Progenitor cell of endocrine pancreas (in vitro differentiated cells): ENCODE measurements around the gene TMEM266. TPM values are rescaled to one million over a fixed set of nuclear protein-coding genes. Genes with fewer than 3 reads are reported as not detected.

Source experiments
- DNase-seq: peaks from one replicate; pipeline ENCODE4 v3.0.0; 2021; ENCODE audit warnings: low spot score; ENCODE audit not compliant: unreplicated experiment
- H3K27ac Mint-ChIP-seq: 2 replicates; pipeline ENCODE4 v1.8.0; 2021; ENCODE audit warnings: mild to moderate bottlenecking, moderate library complexity, mixed read lengths
- H3K27me3 Mint-ChIP-seq: 2 replicates; pipeline ENCODE4 v1.8.0; 2021; ENCODE audit warnings: mixed read lengths
- H3K36me3 Mint-ChIP-seq: 2 replicates; pipeline ENCODE4 v1.8.0; 2022; ENCODE audit warnings: mixed read lengths; ENCODE audit not compliant: insufficient read depth
- H3K4me1 Mint-ChIP-seq: 2 replicates; pipeline ENCODE4 v1.8.0; 2021; ENCODE audit warnings: low read depth, mixed read lengths
- H3K4me3 Mint-ChIP-seq: 2 replicates; pipeline ENCODE4 v1.8.0; 2021; ENCODE audit warnings: low read depth, mild to moderate bottlenecking, moderate library complexity, mixed read lengths
- H3K9me3 Mint-ChIP-seq: 2 replicates; pipeline ENCODE4 v1.8.0; 2021; ENCODE audit warnings: low read depth, mixed read lengths
- total RNA-seq: library from RNA; stranded (reverse); gene quantifications from 2 replicates; pipeline ENCODE4 v1.2.1, GENCODE V29; 2021
- TF ChIP-seq, protein P1 (sequence below): fragments of 200-600 bp; sonication (generic); IDR thresholded peaks from one replicate; pipeline ENCODE4 v1.5.0; 2021; ENCODE audit warnings: antibody characterized with exemption, mild to moderate bottlenecking; ENCODE audit not compliant: unreplicated experiment

Gene TMEM266
- total RNA-seq, 1 donor from 2014 or later = 0.50 TPM

DNA sequence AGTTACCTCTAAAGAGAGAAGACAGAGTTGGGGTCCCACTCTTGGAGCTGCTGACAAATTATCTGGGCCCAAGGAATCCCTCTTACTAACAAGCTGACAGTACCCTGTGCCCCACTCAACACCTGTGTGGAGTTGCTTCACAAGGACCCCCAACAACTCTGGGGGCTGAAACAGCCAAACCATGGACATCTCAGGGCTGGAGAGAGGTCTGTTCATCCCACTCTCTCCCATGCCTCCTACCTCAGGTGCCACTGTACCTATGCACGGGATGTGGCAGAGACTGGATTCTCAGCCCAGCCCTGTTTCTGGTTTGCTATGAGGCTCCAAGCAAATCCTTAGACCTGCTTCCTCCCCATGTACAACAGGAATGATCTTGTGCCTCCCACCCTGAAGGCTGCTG, 149.7 kb downstream of the TMEM266 start:
- DNase-seq = no peak
- H3K4me1 Mint-ChIP-seq = no peaks in the 10 kb centered on the region
- TF ChIP-seq, protein P1, sequence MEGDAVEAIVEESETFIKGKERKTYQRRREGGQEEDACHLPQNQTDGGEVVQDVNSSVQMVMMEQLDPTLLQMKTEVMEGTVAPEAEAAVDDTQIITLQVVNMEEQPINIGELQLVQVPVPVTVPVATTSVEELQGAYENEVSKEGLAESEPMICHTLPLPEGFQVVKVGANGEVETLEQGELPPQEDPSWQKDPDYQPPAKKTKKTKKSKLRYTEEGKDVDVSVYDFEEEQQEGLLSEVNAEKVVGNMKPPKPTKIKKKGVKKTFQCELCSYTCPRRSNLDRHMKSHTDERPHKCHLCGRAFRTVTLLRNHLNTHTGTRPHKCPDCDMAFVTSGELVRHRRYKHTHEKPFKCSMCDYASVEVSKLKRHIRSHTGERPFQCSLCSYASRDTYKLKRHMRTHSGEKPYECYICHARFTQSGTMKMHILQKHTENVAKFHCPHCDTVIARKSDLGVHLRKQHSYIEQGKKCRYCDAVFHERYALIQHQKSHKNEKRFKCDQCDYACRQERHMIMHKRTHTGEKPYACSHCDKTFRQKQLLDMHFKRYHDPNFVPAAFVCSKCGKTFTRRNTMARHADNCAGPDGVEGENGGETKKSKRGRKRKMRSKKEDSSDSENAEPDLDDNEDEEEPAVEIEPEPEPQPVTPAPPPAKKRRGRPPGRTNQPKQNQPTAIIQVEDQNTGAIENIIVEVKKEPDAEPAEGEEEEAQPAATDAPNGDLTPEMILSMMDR = no peak
- peaks cover 3% of the 10 kb centered on the region for H3K36me3 Mint-ChIP-seq
- H3K27me3 Mint-ChIP-seq = no peaks in the 10 kb centered on the region
- H3K4me3 Mint-ChIP-seq = no peak overlapping the region
- no peak overlapping the region for H3K27ac Mint-ChIP-seq
- H3K9me3 Mint-ChIP-seq = no peaks in the 10 kb centered on the region

DNA sequence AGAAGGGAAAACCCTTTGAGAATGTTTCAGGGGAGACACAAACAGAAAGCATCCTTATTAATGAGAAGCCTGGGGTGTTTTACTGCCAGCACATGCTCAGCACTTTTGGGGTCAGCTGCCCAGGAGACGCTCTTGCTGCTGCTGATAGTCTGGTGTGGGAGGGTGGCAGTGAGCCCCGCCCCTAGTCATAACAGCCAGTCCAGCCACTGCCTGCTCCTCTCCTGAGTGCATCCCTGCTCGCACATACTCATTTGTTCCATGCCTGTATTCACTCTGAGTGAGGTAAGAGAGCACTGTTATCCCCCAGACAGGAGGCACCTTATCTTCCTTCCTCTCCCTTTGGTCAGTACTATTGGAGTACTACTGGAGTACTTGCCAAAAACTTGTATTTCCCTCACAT, 150.2 kb downstream of the TMEM266 start:
- Mint-ChIP-seq H3K27me3 (no peaks in the 10 kb centered on the region), H3K36me3 (peaks cover 3% of the 10 kb centered on the region), H3K4me1 (no peaks in the 10 kb centered on the region), H3K9me3 (no peaks in the 10 kb centered on the region), H3K4me3 (no peak overlapping the region), H3K27ac (no peak overlapping the region)
- DNase-seq = no peak
- TF ChIP-seq, protein P1 = no peak

DNA sequence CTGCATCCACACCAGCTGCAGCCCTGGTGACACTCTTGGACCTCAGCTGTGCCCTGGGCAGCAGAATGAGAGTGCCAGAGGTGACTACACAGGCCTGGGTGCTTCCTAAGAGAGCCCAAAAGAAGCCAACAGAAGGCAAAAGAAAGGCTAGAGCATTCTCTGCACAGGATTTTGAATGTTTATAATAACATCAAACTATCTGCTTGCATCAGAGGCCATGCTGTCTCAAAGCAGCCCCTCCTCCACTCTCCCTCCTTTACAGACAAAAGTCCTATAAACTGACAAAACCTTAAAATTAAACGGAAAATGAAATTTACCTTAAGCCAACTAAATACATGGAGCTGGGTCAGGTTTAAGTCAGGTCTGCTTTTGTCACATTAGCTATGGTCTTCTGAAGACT, 155.8 kb downstream of the TMEM266 start:
- no peak overlapping the region for H3K27ac Mint-ChIP-seq
- peaks cover 4% of the 10 kb centered on the region for H3K4me1 Mint-ChIP-seq
- TF ChIP-seq, protein P1 = no peak
- no peak overlapping the region for H3K4me3 Mint-ChIP-seq
- no peaks in the 10 kb centered on the region for H3K27me3 Mint-ChIP-seq
- H3K9me3 Mint-ChIP-seq = no peaks in the 10 kb centered on the region
- DNase-seq = no peak
- peaks cover 17% of the 10 kb centered on the region for H3K36me3 Mint-ChIP-seq

DNA sequence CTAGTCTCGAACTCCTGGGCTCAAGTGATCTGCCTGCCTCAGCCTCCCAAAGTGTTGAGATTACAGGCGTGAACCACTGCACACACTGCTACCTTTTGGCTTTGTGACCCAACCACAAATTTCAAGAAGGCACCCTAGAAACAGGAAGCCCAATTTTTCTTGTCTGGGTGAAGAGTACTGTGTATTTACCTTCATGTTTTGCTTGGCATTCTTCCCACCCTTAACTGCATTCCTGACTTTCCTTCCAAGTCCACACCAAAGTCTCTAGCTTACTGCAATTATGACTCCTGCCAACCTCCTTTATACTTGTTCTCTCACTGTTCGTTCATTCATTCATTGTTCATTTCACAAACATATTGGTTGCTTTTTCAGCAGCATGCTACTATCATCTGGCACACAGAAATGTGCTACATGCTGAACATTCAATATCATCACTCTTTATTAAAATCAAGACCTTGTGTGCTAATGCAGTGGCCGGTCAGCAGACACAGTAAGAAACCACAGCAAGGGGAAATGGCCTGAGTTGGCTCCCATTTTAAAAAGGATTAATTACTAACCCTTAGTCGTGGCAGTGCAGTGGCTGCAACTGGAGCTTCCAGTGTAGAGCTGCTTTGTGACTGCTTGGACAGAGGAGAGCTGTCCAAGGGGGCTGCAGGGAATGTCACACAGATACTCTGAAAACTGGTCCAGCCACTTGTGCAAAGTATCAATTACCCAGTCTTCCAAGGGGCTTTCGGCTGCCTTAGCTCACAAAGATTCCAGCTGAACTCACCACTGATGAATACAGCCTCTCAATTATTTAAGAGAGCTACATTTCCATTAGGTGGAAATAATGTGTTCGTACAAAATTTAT, 157.5 kb downstream of the TMEM266 start:
- Mint-ChIP-seq H3K27ac (peak overlapping the region; percentile 1), H3K36me3 (peaks cover 24% of the 10 kb centered on the region), H3K9me3 (peaks cover 5% of the 10 kb centered on the region), H3K4me3 (no peak overlapping the region), H3K27me3 (no peaks in the 10 kb centered on the region), H3K4me1 (peaks cover 4% of the 10 kb centered on the region)
- TF ChIP-seq, protein P1 = no peak
- DNase-seq = no peak

DNA sequence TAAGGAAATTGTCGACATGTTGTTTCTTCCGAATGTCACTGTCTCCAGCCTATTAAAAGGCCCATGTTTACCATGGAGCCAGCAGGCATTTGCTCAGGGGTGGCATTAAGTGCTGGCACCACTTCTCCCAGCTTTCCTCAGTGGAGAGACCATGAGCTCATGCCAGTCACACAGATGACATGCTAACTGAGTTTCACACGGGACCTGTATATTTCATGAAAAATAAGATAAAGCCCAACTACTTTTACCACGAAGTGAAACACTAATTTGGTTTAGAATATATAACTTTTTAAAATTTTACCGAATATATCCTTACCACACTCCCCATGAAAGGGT, 158.1 kb downstream of the TMEM266 start:
- peaks cover 26% of the 10 kb centered on the region for H3K36me3 Mint-ChIP-seq
- TF ChIP-seq, protein P1 = no peak
- H3K27me3 Mint-ChIP-seq = no peaks in the 10 kb centered on the region
- DNase-seq = no peak
- peaks cover 5% of the 10 kb centered on the region for H3K9me3 Mint-ChIP-seq
- no peak overlapping the region for H3K4me3 Mint-ChIP-seq
- H3K27ac Mint-ChIP-seq = peak overlapping the region; percentile 1
- peaks cover 4% of the 10 kb centered on the region for H3K4me1 Mint-ChIP-seq
